ENCODE measurements around the gene TRAK1.

Gene TRAK1

DNA sequence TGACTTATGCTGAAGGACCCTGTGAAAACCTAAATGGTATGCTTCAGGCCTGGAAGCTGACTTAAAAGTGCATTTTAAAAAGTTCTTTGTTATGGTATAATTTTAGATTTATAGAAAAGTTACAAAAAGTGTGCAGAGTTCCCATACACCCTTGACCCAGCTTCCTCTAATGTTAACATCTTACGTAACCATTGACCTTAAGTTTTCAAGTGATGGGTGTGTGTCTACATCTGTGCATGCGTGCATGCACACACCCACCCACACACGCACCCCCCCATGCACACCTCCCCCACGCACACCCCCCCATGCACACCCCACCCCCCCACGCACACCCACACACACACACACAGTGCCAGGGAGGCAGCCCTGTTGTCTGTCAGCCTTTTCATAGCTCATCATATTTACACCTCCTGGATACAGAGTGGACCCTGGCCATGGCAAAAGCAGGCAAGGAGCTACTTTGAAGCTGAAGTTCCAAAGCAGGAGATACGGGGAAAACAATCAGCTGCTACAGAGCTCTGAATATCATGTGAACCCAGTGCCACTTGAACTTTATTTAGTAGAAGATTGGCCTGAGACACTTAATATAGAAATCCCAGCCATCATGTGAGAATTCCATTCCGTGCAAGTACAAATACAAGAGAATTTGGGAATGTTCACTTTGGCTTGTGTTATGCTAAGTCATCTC, 30.0 kb upstream of the TRAK1 start:
- TF ChIP-seq POLR2A (IDR thresholded peaks at IDR 0.05; ENCODE audit: low read depth, low read length): no peak
- FAIRE-seq (no peak), DNase-seq (ENCODE audit: insufficient read length, low spot score) (no peak)

DNA sequence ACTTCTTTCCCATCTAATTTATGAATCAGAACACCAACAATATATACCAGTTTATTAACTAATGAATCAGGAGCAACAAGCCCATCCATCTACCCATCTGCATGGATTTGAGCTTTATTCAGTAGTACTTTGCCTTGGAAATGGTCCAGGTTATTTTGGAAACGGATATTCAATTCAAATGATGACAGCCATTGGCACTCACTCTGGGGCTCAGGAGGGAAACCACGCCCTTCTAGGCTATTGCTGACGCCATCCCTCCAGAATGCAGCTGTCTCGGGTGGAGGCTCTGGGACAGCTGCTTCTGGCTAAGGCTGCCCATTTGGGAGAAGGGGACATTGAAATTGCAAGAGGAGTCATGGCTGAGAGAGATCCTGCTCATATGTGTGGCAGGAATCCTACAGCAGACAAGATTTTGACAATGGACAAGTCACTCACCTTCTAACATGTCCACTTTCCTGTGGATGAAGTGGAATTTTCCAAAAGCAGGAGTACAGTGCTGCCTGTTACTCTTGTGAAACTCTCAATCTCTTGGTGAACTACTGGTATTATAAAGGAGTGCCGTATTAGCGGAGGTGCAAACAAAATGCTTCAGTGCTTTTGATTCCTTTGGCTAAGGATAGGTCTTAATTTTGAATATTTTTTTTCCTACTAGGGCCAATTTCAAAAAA, 29.3 kb upstream of the TRAK1 start:
- no peak for TF ChIP-seq POLR2A (IDR thresholded peaks at IDR 0.05; ENCODE audit: low read depth, low read length)
- DNase-seq (ENCODE audit: insufficient read length, low spot score) (peak; percentile 75), FAIRE-seq (peak; percentile 97)

DNA sequence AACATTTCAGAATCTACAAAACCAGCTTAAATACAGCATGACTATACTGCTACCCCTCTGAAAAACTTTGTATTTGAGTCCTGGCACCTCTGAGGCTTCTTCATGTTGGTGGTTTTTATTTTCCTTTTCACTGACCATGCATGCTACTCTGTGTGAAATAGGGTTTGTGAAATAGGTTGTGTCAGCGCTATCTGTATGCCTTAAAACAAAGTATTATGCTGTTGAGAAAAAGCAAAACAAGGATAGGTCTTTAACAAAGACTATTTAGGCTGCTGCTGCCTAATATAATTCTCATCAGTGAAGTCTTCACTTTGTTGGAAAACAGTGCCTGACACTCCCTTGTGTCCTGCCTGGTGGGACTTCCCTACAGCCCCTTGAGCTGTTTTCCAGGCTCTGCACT, 28.7 kb upstream of the TRAK1 start:
- no peak for FAIRE-seq
- DNase-seq (ENCODE audit: insufficient read length, low spot score): no peak
- TF ChIP-seq POLR2A (IDR thresholded peaks at IDR 0.05; ENCODE audit: low read depth, low read length): no peak

DNA sequence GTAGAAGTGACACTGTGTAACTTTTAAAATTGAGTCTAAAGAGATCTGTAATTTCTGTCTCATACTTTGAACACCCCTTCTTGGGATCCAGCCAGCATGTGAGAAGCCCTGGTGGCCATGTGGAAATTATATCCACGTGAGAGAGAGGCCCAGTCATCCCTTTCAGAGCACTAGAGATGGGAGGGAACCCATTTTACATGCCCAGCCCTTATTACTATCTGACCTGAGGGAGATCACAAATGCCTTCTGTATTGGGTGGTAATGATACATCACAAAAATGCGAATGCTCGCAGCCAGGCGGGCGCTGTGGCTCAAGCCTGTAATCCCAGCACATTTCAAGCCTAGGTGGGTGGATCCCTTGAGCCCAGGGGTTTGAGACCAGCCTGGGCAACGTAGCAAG, 27.3 kb upstream of the TRAK1 start:
- TF ChIP-seq POLR2A (IDR thresholded peaks at IDR 0.05; ENCODE audit: low read depth, low read length): no peak
- DNase-seq (ENCODE audit: insufficient read length, low spot score) (peak; percentile 38), FAIRE-seq (peak; percentile 64)

DNA sequence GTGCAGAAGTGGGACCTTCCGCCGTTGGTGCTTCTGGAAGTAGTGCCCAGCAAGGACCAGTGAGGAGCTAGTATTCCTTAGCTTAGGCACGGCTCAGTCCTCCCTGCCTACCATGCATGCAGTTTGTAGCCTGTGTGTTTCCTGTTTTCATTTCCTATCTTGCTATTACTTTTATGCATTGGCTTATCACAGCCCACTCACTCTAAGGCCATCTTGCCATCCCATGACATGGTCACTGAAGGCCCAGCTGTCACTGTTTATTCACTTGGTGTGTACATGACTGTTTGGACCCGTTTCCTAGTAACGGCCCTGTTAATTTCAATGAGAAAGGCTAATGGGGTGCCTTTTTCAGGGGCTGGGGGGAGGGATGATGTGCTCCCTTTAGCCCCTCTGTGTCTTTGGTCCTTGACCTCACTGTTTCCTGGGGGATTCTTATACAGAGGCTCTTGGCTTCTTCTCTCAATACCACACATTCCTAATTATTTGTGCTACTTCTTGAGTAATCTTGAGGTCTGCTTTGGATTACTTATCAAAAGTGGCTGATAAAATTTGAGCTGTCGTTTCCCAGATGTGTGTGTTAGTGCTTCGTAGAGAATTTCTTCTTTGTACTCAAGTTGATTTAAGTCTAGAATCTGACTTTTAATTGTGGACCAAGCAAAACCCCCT, 24.5 kb upstream of the TRAK1 start:
- TF ChIP-seq POLR2A (IDR thresholded peaks at IDR 0.05; ENCODE audit: low read depth, low read length): no peak
- FAIRE-seq (no peak), DNase-seq (ENCODE audit: insufficient read length, low spot score) (no peak)

DNA sequence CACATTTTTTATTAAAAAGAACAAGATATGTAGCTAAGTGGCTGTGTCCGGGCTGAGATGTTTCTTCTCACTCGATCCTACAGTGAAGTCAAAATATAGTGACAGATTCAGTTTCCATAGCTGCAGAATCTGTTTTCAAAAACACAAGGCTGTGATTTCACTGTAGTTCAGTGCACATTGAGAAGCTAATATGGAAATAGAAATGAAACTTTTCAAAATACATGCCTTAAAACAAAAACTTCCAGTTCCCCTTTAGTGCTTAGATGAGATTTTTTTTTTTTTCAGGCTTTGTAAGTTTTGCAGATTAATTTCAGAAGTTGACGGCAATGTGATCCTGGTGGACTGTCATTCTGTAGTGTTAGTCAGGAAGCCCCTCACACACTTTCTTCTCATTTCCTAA, 23.8 kb upstream of the TRAK1 start:
- TF ChIP-seq POLR2A (IDR thresholded peaks at IDR 0.05; ENCODE audit: low read depth, low read length): no peak
- no peak for DNase-seq (ENCODE audit: insufficient read length, low spot score)
- no peak for FAIRE-seq

DNA sequence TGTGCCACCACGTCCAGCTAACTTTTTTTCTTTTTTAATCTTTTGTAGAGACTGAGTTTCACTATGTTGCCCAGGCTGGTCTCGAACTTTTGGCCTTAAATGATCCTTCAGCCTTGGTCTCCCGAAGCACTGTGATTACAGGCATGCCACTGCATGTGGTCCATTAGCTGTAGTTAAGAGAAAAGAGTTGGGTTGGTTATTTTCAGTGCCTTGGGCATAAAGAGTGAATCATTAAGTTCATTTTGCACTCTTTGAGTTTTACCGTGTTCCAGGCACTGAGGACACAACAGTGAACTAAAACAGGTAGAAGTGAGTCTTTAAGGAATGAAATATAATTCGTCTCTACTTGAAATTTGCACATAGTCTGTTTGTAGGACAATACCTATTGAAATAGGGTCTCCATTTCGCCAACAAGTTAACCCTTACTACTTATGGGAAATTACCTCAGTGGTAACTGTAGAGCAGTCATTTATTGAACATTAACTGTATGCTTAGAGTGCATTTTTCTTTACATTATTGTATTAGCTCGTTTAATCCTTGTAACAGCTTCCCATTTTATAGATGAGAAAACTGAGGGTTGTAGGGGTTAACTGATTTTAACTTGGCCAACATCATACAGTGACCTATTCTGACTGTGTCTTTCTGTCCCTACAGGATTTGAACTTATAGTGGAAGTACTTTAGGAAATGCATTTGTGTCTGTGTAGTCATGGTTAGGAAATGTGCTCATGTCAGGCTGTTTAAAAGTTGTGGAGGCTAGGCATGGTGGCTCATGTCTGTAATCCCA, 22.7 kb upstream of the TRAK1 start:
- FAIRE-seq: no peak

DNA sequence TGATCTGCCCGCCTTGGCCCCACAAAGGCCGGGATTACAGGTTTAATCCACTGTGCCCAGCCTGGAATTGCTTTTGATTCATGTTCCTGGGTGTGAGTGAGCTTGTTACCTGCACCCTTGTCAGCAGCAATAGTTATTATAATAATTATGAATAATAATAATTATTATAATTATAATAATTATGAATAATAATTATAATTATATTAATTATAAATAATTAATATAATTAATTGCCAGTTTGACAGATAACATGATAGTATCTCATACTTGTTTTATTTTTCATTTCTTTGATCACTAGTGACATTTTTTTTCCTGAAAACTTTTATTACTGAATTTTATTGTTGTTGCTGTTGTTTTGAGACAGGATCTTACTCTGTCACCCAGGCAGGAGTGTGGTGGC, 21.1 kb upstream of the TRAK1 start:
- FAIRE-seq (no peak), DNase-seq (ENCODE audit: insufficient read length, low spot score) (no peak)
- TF ChIP-seq POLR2A (IDR thresholded peaks at IDR 0.05; ENCODE audit: low read depth, low read length): no peak

More for the DNA sequence above, 22.7 kb upstream of the TRAK1 start:
- TF ChIP-seq POLR2A (IDR thresholded peaks at IDR 0.05; ENCODE audit: low read depth, low read length): no peak
- no peak for DNase-seq (ENCODE audit: insufficient read length, low spot score)

DNA sequence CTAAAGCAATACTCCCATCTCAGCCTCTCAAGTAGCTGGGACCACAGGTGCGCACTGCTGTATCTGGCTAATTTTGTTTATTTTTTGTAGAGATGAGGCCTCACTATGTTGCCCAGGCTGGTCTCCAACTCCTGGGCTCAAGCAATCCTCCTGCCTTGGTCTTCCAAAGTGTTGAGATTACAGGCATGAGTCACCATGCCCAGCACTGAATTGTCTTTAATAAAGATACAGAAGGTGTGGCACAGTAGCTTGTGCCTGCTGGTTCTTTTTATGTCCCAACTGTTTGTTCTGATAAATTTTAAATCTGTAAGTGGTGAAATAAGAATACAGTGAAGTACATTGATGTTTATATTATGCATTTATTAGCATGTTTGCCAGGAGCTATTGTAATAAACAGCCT, 20.6 kb upstream of the TRAK1 start:
- DNase-seq (ENCODE audit: insufficient read length, low spot score) (no peak), FAIRE-seq (no peak)
- no peak for TF ChIP-seq POLR2A (IDR thresholded peaks at IDR 0.05; ENCODE audit: low read depth, low read length)

DNA sequence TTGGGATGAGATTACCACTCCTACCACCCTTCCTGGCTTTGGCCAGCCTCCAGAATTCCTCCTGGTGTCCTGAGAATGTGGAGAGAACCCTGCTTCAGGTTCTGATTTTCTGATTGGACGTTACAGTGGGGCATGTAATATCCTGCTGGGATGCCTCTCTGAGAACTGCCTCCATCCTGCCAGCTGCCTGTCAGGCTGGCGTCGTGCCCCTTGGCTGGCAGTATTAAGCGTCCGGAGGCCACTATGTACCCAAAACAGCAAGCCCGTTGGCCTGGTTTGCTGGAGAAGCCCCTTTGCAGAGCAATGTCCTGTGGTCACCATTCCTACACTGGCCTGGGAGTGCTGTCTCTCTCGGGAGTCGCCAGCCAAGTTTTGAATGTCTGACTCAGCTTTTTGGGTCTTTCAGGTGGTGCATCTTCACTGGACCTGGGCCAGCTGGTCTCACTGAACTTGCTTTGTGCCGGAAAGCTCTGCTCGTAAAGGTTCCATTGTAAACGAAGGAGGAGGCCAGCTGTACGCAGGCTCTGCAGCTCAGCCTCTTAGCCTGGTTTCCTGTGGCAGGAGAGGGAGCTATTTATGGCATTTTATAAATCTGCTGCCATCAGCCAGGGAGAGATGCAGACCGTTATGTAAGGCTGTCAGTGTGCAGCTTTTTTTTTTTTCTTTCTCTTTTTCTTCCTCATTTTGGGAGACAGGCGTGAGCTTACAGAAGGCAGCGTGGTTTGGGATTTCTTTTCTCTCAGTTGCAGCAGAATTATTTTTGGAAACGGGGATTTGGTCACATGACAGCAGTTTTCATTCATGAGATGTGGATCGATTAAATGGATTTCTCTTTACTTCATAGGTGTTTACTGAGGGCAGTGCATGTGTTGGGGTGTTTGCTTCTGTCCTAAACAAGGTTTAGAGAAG, 19.0 kb upstream of the TRAK1 start:
- DNase-seq (ENCODE audit: insufficient read length, low spot score): peak; percentile 64
- peak; percentile 39; the same call in 1 of the 2 replicates for TF ChIP-seq POLR2A (IDR thresholded peaks at IDR 0.05; ENCODE audit: low read depth, low read length)
- FAIRE-seq: peak; percentile 86

DNA sequence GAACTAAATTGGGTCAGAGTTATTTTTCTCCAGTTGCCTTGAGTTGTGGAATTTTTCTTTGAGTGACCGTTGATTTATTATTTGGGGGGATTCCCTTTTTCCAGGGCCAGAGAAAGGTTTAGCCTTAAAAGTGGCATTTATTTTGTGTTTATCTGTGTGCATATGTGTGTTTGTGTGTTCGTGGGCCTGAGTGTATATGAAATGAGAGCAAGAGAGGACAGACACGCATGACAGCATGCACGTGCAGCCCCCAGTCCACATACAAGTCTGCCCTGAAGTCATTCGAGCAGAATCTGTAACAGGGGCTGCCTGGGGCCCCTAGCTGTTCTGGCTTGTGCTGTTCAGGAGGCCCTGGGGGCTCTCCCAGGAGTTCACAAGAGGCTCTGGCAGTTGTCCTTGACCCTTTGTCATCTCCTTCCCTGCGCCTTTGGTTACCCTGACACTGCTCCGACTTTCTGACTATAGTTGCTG, 18.3 kb upstream of the TRAK1 start:
- DNase-seq (ENCODE audit: insufficient read length, low spot score) (no peak), FAIRE-seq (no peak)
- no peak for TF ChIP-seq POLR2A (IDR thresholded peaks at IDR 0.05; ENCODE audit: low read depth, low read length)

DNA sequence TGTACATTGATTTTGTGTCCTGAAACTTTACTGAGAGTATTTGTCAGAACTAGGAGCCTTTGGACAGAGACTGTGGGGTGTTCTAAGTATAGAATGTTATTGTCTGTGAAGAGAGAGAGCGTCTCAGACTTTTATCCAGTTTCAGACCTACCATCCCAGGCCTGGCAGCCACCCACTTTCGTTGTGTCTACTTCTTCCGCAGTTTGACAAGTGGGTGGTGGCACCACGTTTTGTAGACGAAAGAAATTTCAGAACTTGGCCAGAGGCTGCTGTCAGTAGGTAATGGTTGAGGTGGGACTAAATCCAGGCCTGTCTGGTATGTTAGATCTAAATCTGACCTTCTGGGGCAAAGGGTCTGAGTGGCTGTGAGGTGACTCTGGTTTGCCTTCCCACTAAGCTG, 13.4 kb upstream of the TRAK1 start:
- FAIRE-seq: no peak
- no peak for TF ChIP-seq POLR2A (IDR thresholded peaks at IDR 0.05; ENCODE audit: low read depth, low read length)

DNA sequence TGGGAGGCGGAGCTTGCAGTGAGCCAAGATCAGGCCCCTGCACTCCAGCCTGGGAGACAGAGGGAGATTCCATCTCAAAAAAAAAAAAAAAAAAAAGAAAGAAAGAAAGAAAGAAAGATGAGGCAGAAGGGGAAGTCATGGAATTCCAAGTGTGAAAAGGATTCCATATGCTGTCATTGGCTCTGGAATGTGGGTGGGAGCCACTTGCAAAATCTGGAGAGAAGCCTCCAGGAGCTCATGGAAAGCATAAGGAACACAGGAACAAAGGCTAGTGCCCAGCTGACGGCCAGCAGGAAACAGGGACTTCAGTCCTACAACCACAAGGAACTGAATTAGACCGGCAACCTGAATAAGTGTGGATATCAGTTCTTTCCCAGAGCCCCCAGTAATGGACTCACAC, 12.5 kb upstream of the TRAK1 start:
- DNase-seq (ENCODE audit: insufficient read length, low spot score): no peak
- no peak for FAIRE-seq
- no peak for TF ChIP-seq POLR2A (IDR thresholded peaks at IDR 0.05; ENCODE audit: low read depth, low read length)

More for the DNA sequence above, 13.4 kb upstream of the TRAK1 start:
- no peak for DNase-seq (ENCODE audit: insufficient read length, low spot score)
